ENCODE results near the gene NCKAP5.

Gene NCKAP5

GRCh38 chr2:133198678-133199077 is 369.6 kb downstream of the NCKAP5 start:
- DNase-seq (ENCODE audit: low read depth) = no peak
- no peak overlapping the region for H3K4me3 ChIP-seq (ENCODE audit: low read depth, low read length)

GRCh38 chr2:133197156-133197555 is 371.1 kb downstream of the NCKAP5 start:
- no peak for DNase-seq (ENCODE audit: low read depth)
- H3K4me3 ChIP-seq (ENCODE audit: low read depth, low read length) = no peak overlapping the region
- no peak for TF ChIP-seq CTCF (IDR thresholded peaks at IDR 0.05; ENCODE audit: insufficient read depth, low read depth, low read length, missing control alignments)

More at GRCh38 chr2:133198678-133199077, 369.6 kb downstream of the NCKAP5 start:
- no peak for TF ChIP-seq CTCF (IDR thresholded peaks at IDR 0.05; ENCODE audit: insufficient read depth, low read depth, low read length, missing control alignments)

GRCh38 chr2:133194777-133195335 is 373.4 kb downstream of the NCKAP5 start:
- DNase-seq (ENCODE audit: low read depth) = no peak
- no peak for TF ChIP-seq CTCF (IDR thresholded peaks at IDR 0.05; ENCODE audit: insufficient read depth, low read depth, low read length, missing control alignments)

GRCh38 chr2:133194362-133194655 is 374.0 kb downstream of the NCKAP5 start:
- TF ChIP-seq CTCF (IDR thresholded peaks at IDR 0.05; ENCODE audit: insufficient read depth, low read depth, low read length, missing control alignments) = no peak
- H3K4me3 ChIP-seq (ENCODE audit: low read depth, low read length) = no peak overlapping the region
- no peak for DNase-seq (ENCODE audit: low read depth)

More at GRCh38 chr2:133194777-133195335, 373.4 kb downstream of the NCKAP5 start:
- no peak overlapping the region for H3K4me3 ChIP-seq (ENCODE audit: low read depth, low read length)

- DNase-seq (ENCODE audit: low read depth) = no peak
- H3K4me3 ChIP-seq (ENCODE audit: low read depth, low read length) = no peak overlapping the region
- TF ChIP-seq CTCF (IDR thresholded peaks at IDR 0.05; ENCODE audit: insufficient read depth, low read depth, low read length, missing control alignments) = no peak
These were observed 374.5 kb downstream of the NCKAP5 start for GRCh38 chr2:133193544-133194361.

- no peak for TF ChIP-seq CTCF (IDR thresholded peaks at IDR 0.05; ENCODE audit: insufficient read depth, low read depth, low read length, missing control alignments)
These were observed 376.2 kb downstream of the NCKAP5 start for GRCh38 chr2:133192028-133192427.

More at GRCh38 chr2:133192028-133192427, 376.2 kb downstream of the NCKAP5 start:
- H3K4me3 ChIP-seq (ENCODE audit: low read depth, low read length) = no peak overlapping the region
- no peak for DNase-seq (ENCODE audit: low read depth)

All from GM12865 (cell line).